CD4-positive, alpha-beta T cell treated with Interleukin-17A for 1 hour (primary cell): ENCODE results near the gene AMDHD1.

Experiments
- DNase-seq: peaks from one replicate; pipeline ENCODE4 v3.0.0-alpha.2; 2020

AMDHD1 gene

GRCh38 chr12:95996034-95996658 is 53.0 kb downstream of the AMDHD1 start, which contains the start of gene HAL:
TSS of gene HAL (minus strand) at chr12:95996344. CDS start at chr12:95995910, 434 bp downstream.
- no peak for DNase-seq

DNA sequence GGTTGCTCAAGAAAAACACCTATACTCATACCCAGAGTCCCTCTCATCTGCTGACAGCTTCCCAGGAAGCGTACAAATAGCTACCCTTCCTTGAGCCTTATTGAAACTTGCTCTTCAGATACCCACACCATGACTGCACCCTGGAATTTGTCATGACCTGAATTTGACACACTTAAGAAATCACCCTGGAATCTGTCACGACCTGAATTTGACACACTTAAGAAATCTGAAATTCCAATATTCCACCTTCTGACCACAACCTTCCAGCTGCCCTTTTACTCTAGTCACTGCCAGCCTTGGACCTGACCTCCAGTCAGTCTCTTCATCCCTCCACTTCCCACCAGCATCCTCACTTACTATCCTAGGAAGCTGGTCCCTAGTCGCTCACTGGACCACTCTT is 54.1 kb downstream of the AMDHD1 start:
- DNase-seq, result no peak

DNA sequence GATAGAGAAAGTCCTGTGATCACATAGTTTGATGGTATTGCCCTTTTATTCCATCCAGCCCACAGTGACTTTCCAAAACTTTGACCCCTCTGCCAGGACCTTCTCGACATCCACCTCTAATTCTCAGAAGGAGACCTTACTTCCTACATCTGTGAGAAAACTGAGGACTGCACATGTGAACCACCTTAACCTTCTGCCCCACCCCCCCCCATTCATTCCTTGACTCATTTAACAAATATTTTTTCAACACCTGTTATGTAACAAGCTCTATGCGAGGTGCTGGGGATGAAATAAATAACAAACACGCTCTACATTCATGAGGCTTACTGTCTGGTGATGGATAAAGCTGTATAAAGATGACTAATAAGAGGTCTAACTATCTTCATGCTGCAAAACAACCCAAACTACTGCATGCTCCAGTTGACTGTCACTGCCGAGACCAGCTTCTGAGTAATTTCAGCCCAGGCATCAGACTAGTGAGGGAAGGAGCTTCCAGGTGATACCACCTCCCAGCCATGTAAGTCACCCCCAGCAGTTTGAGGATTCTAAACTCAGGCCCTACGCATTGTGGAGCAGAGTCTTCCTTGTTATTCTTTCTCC is 54.9 kb downstream of the AMDHD1 start:
- no peak for DNase-seq

DNA sequence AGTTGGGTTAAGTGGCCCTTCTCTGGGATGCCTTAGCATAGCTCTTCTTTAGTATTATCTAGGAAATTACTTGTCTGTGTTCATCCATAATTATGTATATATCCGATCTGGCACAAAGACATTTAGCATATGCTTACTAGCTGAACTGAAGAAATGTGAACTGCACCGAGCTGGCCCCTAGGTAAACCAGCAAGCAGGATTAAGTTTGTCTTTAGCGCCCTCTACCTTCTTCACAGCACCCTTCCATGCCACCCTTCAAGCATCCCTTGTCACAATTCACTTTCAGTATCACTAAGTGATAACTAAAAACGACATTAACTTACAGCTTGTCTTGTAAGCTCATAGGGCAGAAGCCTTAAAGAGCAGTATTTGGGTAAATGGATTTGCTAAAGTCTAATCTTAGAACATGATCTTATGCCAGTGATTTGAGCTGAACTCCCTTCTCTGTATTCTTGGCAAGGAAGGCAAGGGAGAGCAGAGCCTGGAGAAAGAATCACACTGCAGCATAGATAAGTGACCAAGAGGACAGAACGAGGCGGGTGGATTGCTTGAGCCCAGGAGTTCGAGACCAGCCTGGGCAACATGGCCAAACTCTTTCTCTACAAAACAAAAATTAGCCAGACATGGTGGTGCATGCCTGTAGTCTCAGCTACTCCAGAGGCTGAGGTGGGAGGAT is 55.6 kb downstream of the AMDHD1 start:
- peak; percentile 76 for DNase-seq

DNA sequence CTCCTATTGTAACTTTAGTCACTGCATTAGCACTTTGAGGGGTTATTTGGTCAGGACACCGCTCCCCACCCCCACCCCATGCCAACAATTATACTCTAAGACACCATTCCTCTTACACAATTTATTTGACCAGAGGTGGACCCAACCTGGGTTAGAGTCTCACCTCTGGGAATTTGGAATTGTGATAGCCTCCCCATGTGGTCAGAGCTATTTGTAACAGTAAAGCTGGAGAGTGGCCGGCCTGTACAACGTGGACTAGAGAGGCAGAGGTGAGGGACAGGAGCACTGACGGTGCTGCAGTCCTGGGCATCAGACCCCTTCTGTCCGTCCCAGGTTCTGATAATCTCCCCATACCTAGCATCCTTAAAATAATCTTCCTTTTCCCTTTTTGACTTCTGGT is 56.4 kb downstream of the AMDHD1 start:
- no peak for DNase-seq

DNA sequence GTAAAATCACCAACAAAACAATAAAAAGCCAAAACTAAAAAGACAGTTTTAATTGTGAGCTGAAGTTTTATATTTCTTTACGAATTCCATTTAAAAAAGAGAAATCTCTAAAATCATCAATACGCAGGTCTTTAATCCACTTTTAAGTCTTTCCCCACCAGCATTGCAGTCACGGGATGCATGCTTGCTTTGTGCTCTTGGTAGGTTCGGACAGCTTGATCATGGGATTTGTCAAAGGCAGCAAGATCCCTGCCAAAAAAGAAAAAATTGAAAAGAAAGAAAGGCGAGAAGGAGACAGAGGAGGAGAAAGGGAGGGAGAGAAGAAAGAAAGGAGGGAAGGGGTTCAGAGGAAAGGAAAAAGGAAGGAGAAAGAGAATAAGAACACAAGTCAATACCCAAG is 57.7 kb downstream of the AMDHD1 start:
- no peak for DNase-seq

DNA sequence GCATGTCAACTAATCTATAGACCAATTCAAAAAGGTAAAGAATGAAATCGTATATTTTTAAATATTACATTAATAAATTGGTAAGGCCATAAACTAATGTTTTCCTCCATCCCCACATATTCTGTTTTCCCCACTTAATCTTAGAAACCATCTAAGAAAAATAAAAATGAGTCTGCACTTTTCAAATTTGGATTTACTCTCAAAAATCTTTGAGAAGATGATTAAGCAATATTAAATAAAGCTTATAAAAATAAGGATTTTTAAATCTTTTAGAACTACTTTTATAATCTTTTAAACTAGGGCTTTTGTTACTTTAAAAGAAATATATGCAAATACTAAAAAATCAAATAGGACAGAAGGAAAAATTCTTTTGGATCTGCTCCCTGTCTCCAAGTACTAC is 63.6 kb downstream of the AMDHD1 start:
- DNase-seq, result no peak

DNA sequence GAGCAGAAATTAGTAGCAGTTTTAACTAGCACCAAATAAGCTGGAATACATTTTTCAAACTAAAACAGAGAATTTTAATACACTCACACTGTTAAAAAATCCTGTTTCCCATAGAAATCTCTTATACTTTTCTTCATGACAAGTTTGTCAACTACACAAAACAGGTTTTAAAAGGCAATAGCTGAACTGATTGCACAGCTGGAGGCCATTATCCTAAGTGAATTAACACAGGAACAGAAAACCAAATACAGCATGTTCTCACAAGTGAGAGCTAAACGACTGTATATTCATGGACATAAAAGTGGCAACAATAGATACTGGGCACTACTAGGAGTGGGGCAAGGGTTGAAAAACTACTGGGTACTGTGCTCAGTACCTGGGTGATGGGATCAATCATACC is 64.6 kb downstream of the AMDHD1 start:
- no peak for DNase-seq

- no peak for DNase-seq
Observed at GRCh38 chr12:96014943-96015599, 71.9 kb downstream of the AMDHD1 start.

DNA sequence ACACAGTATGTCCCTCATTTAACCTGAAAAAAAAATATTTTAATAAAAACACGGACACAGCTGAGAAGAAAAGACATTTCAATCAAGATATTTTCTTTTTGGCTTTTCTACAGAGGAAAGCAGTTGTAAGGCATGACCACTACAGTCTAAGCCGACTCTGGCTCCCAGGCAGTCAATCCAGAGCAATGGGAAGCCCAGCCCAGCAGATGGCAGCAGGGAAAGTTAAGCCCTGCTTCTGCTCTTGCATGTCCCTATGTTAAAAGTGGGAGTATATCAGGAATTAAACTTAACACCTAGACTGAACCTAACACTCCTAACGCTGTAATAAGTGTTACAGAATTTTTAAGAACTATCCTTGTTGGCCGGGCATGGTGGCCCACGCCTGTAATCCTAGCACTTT is 72.5 kb downstream of the AMDHD1 start:
- no peak for DNase-seq
